Immature natural killer cell (primary cell): Measurements from ENCODE around the gene TBC1D3I. TPM values are rescaled to one million over a fixed set of nuclear protein-coding genes. Genes with fewer than 3 reads are reported as not detected.

ENCODE experiments used
- polyA plus RNA-seq, 3 donors: library from polyadenylated mRNA; unstranded; fragments of 300-500 nt; fragmentation: Illumina TruSeq; gene quantifications; one replicate each; pipeline ENCODE4 v1.2.3, GENCODE V29; 2021

The TBC1D3I gene
- polyA plus RNA-seq, 3 donors from 2014 or later: not detected

Other genes with a start within 250 kb of the TBC1D3I start
- 1 to 10 TPM in 2 of 3 donors, under 1 TPM in 1; 0.60 to 2.6 (median 2.1) TPM for gene CCL23, start 246.6 kb downstream of the TBC1D3I start, polyA plus RNA-seq
- under 1 TPM in 1 of 3 donors, not detected in 2; 0.24 TPM for gene CCL18, start 200.3 kb downstream of the TBC1D3I start, polyA plus RNA-seq
- gene CCL3, start 174.4 kb downstream of the TBC1D3I start, polyA plus RNA-seq: 100 to 1,000 TPM; 120 to 149 (median 128) TPM
- 1,000 to 10,000 TPM in 1 of 3 donors, 100 to 1,000 TPM in 2; 748 to 1,008 (median 970) TPM for gene CCL4, start 160.7 kb downstream of the TBC1D3I start, polyA plus RNA-seq
- not detected for gene TBC1D3B, start 87.9 kb downstream of the TBC1D3I start, polyA plus RNA-seq
- 10 to 100 TPM in 1 of 3 donors, 1 to 10 TPM in 2; 1.0 to 39.5 (median 2.9) TPM for gene CCL3L1, start 67.8 kb downstream of the TBC1D3I start, polyA plus RNA-seq
- gene CCL4L2, start 53.5 kb downstream of the TBC1D3I start, polyA plus RNA-seq: 100 to 1,000 TPM in 1 of 3 donors, 10 to 100 TPM in 2; 30.5 to 129 (median 54.3) TPM
- gene TBC1D3G, start 59.3 kb upstream of the TBC1D3I start, polyA plus RNA-seq: not detected
- not detected for gene TBC1D3H, start 123.9 kb upstream of the TBC1D3I start, polyA plus RNA-seq
- gene ZNHIT3, start 222.1 kb upstream of the TBC1D3I start, polyA plus RNA-seq: 10 to 100 TPM; 77.2 to 99.9 (median 91.5) TPM